PC-9 (cell line): ENCODE data around the gene ANKRD37.

Experiments used
- CTCF ChIP-seq: fragments of 200-600 bp; sonication (generic); conservative IDR thresholded peaks from 2 replicates; pipeline ENCODE4 v1.6.1; 2017; ENCODE audit warnings: mixed run types, antibody characterized with exemption, mild to moderate bottlenecking, moderate library complexity
- EZH2 ChIP-seq: fragments of 200-600 bp; sonication (generic); IDR thresholded peaks from 2 replicates; pipeline ENCODE4 v1.8.0; 2017; ENCODE audit warnings: antibody characterized with exemption, low read depth

GRCh38 chr4:185374573-185374972, 22.1 kb upstream of the ANKRD37 start:
- TF ChIP-seq CTCF (no peak), EZH2 (no peak)
